GM12892 (cell line): ENCODE results near the gene SPC25.
"Not testable (repeated sequence)": the region's sequence is repeated elsewhere in the genome, so short reads cannot be mapped to it uniquely, and the experiment has no call there.

Experiments used
- POLR2A ChIP-seq: IDR thresholded peaks from 2 replicates; pipeline ENCODE4 v1.6.1; 2011; ENCODE audit warnings: low read depth, low read length, control low read depth
- POLR2AphosphoS5 ChIP-seq: IDR thresholded peaks from 2 replicates; pipeline ENCODE4 v1.6.1; 2011; ENCODE audit warnings: low read depth, low read length, control low read depth
- TAF1 ChIP-seq: IDR thresholded peaks from 2 replicates; pipeline ENCODE4 v1.6.1; 2011; ENCODE audit warnings: low read depth, mild to moderate bottlenecking, control low read depth, low read length, borderline replicate concordance

DNA sequence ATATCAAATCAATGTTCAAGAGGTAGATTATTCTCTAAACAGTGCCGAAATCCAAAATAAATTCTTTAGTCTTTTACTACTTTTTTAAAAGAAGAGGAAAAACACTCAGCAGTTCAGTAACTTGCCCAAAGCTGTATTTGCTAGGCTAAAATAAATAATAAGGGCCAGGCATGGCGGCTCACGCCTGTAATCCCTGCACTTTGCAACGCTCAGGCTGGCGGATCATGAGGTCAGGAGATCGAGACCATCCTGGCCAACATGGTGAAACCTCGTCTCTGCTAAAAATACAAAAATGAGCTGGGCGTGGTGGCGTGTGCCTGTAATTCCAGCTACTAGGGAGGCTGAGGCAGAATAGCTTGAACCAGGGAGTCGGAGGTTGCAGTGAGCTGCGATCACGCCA, 8.1 kb downstream of the SPC25 start:
- not testable (repeated sequence) for TF ChIP-seq TAF1, POLR2A, POLR2AphosphoS5
